HG03095 (cell line): ENCODE measurements around the gene PIERCE2.
"Not testable (repeated sequence)": the region's sequence is repeated elsewhere in the genome, so short reads cannot be mapped to it uniquely, and the experiment has no call there.

Experiments used
- ATAC-seq: cut with Tn5 transposase; IDR thresholded peaks from one replicate; pipeline ENCODE4 v1.9.1; 2021; ENCODE audit warnings: moderate library complexity; ENCODE audit not compliant: unreplicated experiment

Gene PIERCE2

DNA sequence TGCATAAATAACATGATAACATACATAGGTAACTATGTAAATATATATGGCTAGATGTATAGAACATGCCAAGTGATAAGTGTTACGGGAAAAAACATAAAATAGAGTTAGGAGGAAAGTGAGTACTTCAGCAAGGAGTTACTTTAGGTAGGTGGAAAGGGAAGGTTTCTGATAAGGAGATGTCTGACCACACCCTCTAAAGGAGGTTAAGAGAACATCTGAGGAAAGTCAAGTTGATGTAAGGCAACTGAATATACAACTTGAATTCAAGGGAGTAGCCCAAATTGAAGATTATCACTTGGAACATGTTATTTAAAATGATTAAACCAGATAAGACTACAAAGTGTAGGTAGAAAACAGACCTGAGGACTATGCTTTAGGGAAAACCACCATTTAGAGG, 13.8 kb downstream of the PIERCE2 start:
- no peak for ATAC-seq

DNA sequence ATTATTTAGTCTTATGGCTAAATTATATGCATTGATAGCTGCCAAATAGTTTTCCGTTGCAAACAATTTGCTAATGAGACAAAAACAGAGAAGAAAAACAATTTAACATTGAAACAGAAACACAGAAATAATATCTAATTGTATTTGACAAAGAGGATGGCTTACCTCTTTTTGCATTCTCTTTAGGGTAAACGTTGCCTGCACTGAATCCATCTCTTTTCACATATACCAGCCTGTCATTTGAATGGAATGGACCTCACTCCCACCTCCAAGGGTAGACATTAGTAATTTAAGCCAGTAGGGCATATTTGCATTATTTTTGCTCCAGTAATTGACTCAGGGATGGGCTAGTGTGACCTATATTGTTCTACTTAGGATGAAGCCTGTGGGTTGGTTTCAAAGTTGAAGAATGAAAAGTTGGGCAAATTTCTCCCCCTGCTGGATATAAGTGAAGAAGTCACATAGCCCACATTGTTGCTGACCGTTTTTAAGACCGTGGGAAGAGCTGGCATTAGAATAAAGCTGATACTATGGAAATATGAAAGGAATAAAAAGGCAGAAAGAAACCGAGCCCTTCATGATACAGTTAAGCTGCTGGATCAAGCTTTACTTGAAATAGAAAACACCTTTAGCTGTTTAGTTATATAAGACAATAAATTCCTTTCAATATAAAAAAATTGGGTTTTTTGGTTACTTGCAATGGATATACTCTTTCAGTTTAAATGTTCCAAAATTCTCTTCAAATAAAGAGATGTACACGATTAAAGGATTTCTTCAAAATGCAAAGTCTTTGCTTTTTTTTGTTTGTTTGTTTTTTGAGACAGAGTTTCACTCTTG, 26.9 kb downstream of the PIERCE2 start:
- ATAC-seq: peak; percentile 63

DNA sequence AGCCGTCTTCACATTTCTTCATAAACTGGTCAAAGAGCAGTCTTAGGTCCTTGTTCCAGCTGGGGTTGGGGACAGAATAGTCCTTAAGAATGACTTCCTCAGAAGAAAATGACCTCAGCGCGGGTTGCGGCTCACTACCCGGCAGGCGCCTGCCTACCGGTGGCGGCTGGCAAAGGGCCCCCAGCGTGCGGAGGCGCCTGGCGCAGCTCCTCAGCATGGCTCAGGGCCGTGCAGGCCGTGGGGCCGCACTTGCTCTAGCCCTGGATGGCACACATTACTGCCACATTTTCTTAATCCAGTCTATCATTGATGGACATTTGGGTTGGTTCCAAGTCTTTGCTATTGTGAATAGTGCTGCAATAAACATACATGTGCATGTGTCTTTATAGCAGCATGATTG, 34.8 kb downstream of the PIERCE2 start:
- ATAC-seq: not testable (repeated sequence)

- not testable (repeated sequence) for ATAC-seq
Measured at GRCh38 chr15:55445936-55446335, 37.6 kb downstream of the PIERCE2 start.

- not testable (repeated sequence) for ATAC-seq
Measured at GRCh38 chr15:55446379-55447029, 38.2 kb downstream of the PIERCE2 start.

- not testable (repeated sequence) for ATAC-seq
Measured at GRCh38 chr15:55447030-55447394, 38.7 kb downstream of the PIERCE2 start.

- no peak for ATAC-seq
Measured at GRCh38 chr15:55457401-55458022, 49.2 kb downstream of the PIERCE2 start.

DNA sequence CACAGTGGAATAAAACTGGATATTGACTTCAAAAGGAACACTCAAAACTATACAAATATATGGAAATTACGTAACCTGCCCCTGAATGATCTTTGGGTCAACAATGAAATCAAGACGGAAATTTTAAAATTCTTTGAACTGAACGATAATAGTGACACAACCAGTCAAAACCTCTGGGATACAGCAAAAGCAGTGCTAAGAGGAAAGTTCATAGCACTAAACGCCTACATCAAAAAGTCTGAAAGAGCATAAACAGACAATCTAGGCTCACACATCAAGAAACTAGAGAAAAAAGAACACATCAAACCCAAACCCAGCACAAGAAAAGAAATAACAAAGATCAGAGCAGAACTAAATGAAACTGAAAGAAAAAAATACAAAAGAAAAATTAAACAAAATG, 53.2 kb downstream of the PIERCE2 start:
- no peak for ATAC-seq

DNA sequence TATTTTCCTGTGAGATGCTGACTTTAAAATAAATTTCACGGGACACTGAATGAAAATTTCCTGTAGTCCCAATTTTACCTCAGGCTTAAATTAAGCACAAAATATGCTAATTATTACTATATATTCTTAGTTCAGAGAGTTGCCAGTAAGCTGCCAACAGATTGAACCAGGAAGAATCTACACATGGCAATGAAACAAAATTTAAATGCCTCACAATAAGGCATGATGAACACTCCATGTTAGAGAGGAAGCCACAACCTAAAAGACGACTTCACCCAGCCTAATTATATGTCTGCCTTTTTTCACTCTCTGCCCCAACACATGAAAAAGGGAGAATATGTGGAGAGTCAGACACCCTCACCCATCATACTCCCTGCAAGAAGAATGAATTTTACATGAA, 60.0 kb downstream of the PIERCE2 start:
- ATAC-seq: no peak
